ENCODE measurements around the gene RCOR1. TPM values are rescaled to one million over a fixed set of nuclear protein-coding genes. Genes with fewer than 3 reads are reported as not detected.

Gene RCOR1
- total and polyA plus RNA-seq, 2 of the 8 experiments (the other 6 are each of a cell fraction or from before 2014, with no cell fraction given): 12.3 to 26.3 TPM

- WGBS, 2 experiments (ENCODE audit: extremely low coverage in 1 of 2, insufficient coverage in 1 of 2, insufficient read length in 1 of 2, insufficient replicate concordance in 2 of 2, low coverage in 1 of 2, low lambda C conversion rate in 2 of 2, missing lambda C conversion rate in 1 of 2): 53% methylated on average over 7 of the region's 7 CpGs; no CpG with 5 or more reads in 1 of the 2 experiments
- Histone ChIP-seq H2BK20ac (ENCODE audit: low read length) (no peak overlapping the region), H2AFZ (ENCODE audit: low read length) (no peak overlapping the region), H4K5ac (ENCODE audit: insufficient read length, low read depth, low read length) (peak overlapping the region; percentile 38), H3K79me1 (ENCODE audit: low read depth, low read length) (peaks cover 14% of the 10 kb centered on the region), H4K20me1 (replicated peaks in 1 of 2; ENCODE audit: control insufficient read depth in 1 of 2, insufficient read depth in 2 of 2, low read length in 2 of 2) (peaks cover 0 to 7% of the 10 kb centered on the region in 2 experiments), H2BK15ac (ENCODE audit: low read length) (no peak overlapping the region), H3K9ac (replicated peaks in 1 of 4; ENCODE audit: extremely low read depth in 1 of 4, low read depth in 3 of 4, low read length in 3 of 4) (no peak overlapping the region), H3K9me3 (ENCODE audit: insufficient read depth in 2 of 2, low read depth in 1 of 2, low read length in 1 of 2) (no peaks in the 10 kb centered on the region), H3K4me3 (ENCODE audit: extremely low read depth in 1 of 4, insufficient read depth in 2 of 4, low read depth in 3 of 4, low read length in 4 of 4) (peak overlapping the region in 1 of 4 experiments; percentile 36; a peak in 1 of 8 replicates), H2BK12ac (ENCODE audit: low read depth, low read length) (no peak overlapping the region; the same call in 1 of the 2 replicates), H3K56ac (replicated peaks; ENCODE audit: insufficient read length, low read depth, low read length) (no peak overlapping the region), H3K4me1 (replicated peaks in 1 of 4; ENCODE audit: control insufficient read depth in 3 of 4, insufficient read depth in 4 of 4, low read length in 3 of 4) (peaks cover 5 to 19% (median 10%) of the 10 kb centered on the region in 4 experiments), H3K36me3 (ENCODE audit: control insufficient read depth in 2 of 4, insufficient read depth in 4 of 4, low read length in 3 of 4) (no peaks in the 10 kb centered on the region), H4K91ac (replicated peaks; ENCODE audit: insufficient read length, low read length) (no peak overlapping the region), H3K4ac (replicated peaks; ENCODE audit: insufficient read length, low read depth, low read length) (no peak overlapping the region), H2BK5ac (ENCODE audit: low read depth, low read length) (0 out of 2 replicates have a peak overlapping the region, but pooled peaks have one; percentile 9), H3K23me2 (ENCODE audit: low read depth, low read length) (no peaks in the 10 kb centered on the region), H3K18ac (ENCODE audit: extremely low read depth, low read length) (no peak overlapping the region; the same call in 1 of the 2 replicates), H3K27ac (ENCODE audit: low read depth, low read length) (peak overlapping the region; percentile 46; the same call in 1 of the 2 replicates), H2BK120ac (replicated peaks; ENCODE audit: low read depth, low read length) (no peak overlapping the region), H3K4me2 (ENCODE audit: insufficient read depth in 1 of 2, low read depth in 2 of 2, low read length in 2 of 2) (peak overlapping the region; percentile 10 to 42), H3K27me3 (replicated peaks in 1 of 4; ENCODE audit: control insufficient read depth in 3 of 4, extremely low read depth in 1 of 4, insufficient read depth in 3 of 4, low read length in 3 of 4) (no peaks in the 10 kb centered on the region), H3K23ac (ENCODE audit: insufficient read length) (no peak overlapping the region), H3K79me2 (ENCODE audit: control insufficient read depth in 1 of 2, insufficient read depth in 2 of 2, low read length in 2 of 2) (peaks cover 7 to 96% of the 10 kb centered on the region in 2 experiments), H2AK5ac (ENCODE audit: low read depth, low read length) (no peak overlapping the region), H4K8ac (ENCODE audit: extremely low read depth, insufficient read depth, low read length) (no peak overlapping the region), H3K14ac (ENCODE audit: insufficient read length) (no peak overlapping the region)
- peak; percentile 57 for FAIRE-seq
- peak in 1 of 2 experiments; percentile 46 for DNase-seq (ENCODE audit: low read depth in 1 of 2, low spot score in 2 of 2)
- POLR2A ChIA-PET (ENCODE audit: partially characterized antibody): interaction anchor here (0.8 to 3.0 kb wide), 13 partner anchors 9 to 108 kb away, joined by 3 to 12 read pairs (median 4); no protein-coding TSS in a partner anchor
- CTCF ChIA-PET (ENCODE audit: partially characterized antibody): interaction anchor here (1.0 to 3.5 kb wide), 7 partner anchors 10 to 161 kb away, joined by 3 to 11 read pairs (median 5); no protein-coding TSS in a partner anchor
- TF ChIP-seq TAF1 (IDR thresholded peaks at IDR 0.05; ENCODE audit: low read depth, low read length) (peak; percentile 60), SP4 (IDR thresholded peaks at IDR 0.05; ENCODE audit: low read length) (no peak), EGR1 (IDR thresholded peaks at IDR 0.05; ENCODE audit: borderline replicate concordance, low read depth, low read length) (no peak), YY1 (IDR thresholded peaks at IDR 0.05; ENCODE audit: low read depth, low read length) (peak; percentile 90), RFX5 (IDR thresholded peaks at IDR 0.05; ENCODE audit: borderline replicate concordance, low read depth, low read length) (no peak), SIN3A (conservative IDR thresholded peaks at IDR 0.05 in 1 of 2, IDR thresholded peaks at IDR 0.05 in 1 of 2; ENCODE audit: low read depth in 1 of 2, low read length in 2 of 2) (no peak), POU5F1 (IDR thresholded peaks at IDR 0.05; ENCODE audit: low read depth, low read length) (no peak), JUN (IDR thresholded peaks at IDR 0.05; ENCODE audit: low read depth, low read length) (no peak)
- TF ChIP-seq, protein P1, sequence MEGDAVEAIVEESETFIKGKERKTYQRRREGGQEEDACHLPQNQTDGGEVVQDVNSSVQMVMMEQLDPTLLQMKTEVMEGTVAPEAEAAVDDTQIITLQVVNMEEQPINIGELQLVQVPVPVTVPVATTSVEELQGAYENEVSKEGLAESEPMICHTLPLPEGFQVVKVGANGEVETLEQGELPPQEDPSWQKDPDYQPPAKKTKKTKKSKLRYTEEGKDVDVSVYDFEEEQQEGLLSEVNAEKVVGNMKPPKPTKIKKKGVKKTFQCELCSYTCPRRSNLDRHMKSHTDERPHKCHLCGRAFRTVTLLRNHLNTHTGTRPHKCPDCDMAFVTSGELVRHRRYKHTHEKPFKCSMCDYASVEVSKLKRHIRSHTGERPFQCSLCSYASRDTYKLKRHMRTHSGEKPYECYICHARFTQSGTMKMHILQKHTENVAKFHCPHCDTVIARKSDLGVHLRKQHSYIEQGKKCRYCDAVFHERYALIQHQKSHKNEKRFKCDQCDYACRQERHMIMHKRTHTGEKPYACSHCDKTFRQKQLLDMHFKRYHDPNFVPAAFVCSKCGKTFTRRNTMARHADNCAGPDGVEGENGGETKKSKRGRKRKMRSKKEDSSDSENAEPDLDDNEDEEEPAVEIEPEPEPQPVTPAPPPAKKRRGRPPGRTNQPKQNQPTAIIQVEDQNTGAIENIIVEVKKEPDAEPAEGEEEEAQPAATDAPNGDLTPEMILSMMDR (IDR thresholded peaks at IDR 0.05; ENCODE audit: control extremely low read depth in 1 of 3, insufficient read depth in 1 of 3, low read depth in 1 of 3, low read length in 3 of 3): no peak
Observed at GRCh38 chr14:102662636-102663430, 70.4 kb downstream of the RCOR1 start.
